ENCODE data around the gene ADD1.

ADD1 gene

DNA sequence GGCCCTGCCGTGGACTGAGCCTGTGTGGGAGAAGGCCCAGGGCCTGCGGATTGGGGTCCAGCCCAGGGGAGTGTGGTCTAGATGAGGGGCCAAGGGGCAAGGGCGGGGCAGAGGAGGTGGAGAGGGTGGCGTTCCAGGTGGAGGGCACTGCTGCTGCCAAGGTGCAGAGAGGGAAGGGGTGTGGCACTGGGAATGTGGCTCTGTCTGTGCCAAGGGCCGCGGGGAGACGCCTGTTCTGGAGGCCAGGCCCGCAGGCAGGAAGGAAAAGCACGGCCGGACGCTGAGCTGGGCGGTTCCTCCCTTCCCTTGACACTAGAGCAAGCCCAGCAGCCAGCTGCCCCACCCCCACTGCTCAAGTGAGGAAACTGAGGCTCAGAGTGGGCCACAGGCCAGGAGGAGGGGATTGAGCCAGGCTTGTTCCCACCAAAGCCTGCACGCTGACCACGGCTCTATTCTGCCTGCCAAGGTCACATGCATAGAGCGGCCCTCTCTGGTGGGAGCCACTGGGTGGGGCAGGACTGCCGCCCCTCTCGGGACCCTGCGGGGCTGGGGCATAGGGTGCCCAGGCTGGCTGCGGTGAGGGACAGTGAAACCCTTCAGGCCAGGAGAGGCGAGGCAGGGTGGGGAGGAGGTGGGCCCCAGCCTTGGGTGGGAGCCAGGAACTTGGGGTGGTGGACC lies 37.8 kb upstream of the ADD1 start:
- DNase-seq (ENCODE audit: low read depth): no peak

DNA sequence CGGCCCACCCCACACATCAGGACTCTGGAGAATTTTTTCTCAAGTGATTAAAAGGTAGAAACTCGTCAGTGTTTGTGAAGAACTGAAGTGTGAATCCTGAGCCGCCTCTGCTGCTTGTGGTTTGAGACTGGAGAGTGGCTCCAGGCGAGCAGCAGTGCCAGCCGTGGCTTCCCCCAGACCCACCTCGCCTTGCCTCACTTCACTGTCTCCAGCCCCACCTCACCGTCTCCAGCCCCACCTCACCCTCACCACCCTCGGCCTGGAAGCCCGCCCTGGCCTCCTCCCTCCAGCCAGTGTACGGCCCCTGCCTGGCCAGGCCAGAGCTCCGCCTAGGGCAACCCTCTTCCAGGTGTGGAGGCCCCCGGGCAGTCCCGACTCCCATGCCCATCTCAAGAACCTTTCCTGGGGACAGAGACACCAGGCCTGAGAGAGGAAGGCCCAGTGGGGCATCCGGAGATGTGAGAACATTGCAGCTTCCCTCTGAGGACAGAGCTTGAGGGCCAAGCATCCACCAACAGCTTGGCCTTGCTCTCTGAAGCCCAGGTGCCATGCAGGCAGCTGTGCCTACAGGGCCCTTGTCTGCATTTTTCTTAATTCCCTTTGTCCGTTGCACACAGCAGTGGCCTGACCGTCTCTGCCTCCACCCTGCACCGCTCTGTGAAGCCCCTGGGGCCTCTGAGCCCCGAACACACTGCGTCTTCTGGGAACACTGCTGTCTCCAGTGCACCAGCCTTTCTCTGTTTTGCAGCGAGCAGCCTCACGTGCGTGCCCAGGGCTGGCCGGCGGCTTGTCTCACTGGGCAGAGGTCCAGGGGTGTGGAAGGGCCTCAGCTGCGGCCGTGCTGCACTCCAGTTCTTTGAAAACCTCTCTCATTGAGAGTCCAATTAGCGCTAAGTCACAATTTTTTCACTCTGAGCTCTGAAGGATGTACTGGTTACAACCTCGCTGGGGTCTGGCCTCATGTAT lies 37.0 kb upstream of the ADD1 start:
- DNase-seq (ENCODE audit: low read depth): no peak

DNA sequence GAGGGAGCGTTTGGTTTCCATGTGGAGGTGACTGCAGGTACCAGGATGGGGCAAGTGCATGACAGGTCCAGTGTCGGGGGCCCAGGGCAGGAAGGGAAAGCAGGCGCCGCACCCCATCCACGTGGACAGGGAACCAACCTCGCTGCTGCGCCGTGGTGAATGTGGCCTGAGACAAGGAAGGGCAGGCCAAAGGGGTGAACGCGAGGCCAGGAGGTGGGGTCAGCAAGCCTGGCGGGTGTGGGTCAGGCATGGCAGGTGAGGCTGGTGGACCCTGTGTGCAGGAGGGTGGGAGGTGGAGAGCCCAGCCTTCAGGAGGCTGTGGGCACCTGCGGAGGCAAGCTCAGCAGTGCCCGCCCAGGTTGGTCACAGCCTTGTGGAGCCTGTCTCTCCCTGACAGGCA lies 36.1 kb upstream of the ADD1 start:
- no peak for DNase-seq (ENCODE audit: low read depth)

DNA sequence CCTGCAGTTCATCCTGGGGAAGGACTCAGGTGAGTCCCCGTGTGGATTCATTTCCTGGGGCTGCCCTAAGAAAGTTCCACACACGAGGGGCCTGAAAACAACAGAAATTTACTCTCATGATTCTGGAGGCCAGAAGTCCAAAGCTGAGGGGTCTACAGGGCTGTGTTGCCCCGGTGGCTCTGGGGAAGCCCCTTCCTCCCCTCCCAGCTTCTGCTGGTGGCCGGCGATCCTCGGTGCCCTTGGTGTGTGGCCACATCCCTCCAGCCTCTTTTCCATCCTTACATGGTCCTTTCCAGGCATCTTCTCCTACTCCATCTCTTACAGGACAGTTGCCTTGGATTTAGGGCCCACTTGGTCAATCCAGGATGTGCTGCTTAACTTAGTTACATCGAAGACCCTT lies 35.6 kb upstream of the ADD1 start:
- no peak for DNase-seq (ENCODE audit: low read depth)

- DNase-seq (ENCODE audit: low read depth): no peak
Observed at GRCh38 chr4:2809610-2810180, 33.9 kb upstream of the ADD1 start.

- no peak for DNase-seq (ENCODE audit: low read depth)
Observed at GRCh38 chr4:2810388-2810787, 33.3 kb upstream of the ADD1 start.

- no peak for DNase-seq (ENCODE audit: low read depth)
Observed at GRCh38 chr4:2811830-2812611, 31.6 kb upstream of the ADD1 start.

- no peak for DNase-seq (ENCODE audit: low read depth)
Observed at GRCh38 chr4:2812612-2813354, 30.9 kb upstream of the ADD1 start.

- no peak for DNase-seq (ENCODE audit: low read depth)
Observed at GRCh38 chr4:2813446-2814405, 29.9 kb upstream of the ADD1 start.

DNA sequence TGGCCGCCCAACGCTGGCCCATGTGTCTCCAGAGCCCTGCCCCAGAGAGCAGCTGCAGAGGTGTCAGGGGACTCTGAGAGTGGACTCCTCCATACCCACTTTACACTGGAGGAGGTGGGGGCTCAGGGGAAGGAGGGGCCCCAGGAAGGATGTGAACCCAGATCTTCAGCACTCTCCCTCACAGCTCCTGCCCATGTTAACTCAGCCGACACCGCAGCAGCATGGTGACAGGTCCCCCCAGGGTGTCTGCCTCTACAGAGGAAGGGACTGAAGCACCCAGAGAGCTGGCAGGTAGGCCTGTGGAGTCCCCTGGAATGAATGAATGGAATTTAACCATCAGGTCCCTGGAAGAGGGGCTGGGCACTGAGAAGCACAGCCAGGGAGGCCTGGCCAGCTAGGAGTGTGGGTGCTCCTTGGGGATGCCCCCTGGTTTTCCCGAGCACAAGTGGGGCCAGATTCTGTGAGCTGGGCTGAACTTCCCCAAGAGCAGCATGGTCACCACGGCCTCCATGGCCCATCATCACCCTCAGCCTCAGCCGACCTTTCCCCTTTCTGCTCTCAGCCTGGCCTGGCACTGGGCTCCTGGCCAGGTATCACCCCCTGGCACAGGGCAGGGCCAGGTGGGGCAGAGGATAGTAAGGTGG lies 28.9 kb upstream of the ADD1 start:
- no peak for DNase-seq (ENCODE audit: low read depth)

DNA sequence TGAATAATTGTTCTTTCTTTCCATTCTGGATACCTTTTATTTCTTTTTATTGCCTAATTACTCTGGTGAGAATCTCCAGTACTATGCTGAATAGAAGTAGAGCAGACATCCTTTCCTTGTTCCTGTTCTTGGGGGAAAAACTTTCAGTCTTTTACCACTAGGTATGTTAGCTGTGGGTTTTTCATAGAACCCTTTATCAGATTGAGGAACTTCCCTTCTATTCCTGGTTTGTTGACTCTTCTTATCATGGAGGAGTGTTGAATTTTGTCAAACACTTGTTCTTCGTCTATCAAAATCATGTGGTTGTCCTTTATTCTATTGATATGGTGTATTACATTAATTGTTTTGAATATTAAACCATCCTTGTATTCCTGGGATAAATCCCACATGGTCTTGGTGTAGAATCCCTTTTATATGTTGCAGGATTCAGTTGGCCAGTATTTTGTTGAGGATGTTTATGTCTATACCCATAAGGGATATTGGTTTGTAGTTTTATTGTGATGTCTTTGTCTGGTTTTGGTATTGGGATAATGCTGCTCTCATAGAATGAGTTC lies 27.2 kb upstream of the ADD1 start:
- no peak for DNase-seq (ENCODE audit: low read depth)

DNA sequence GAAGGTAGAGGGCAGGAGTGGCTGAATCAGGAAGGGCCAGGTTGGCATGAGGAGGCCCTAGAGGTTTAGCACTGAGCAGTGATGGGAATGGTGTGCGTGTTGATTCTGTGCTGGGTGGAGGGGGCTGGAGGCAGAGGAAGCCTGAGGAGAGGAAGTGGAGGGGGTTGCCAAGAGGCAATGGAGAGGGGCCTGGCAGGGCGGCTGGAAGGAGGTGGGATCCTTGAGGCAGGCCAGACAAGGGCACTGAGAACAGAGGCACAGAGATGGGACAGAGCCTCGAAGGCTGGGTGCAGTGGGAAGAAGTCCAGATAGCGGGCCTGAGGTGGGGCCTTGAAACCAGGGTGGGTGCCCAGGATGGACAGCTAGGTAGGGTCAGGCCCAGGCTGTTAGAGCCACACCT lies 26.5 kb upstream of the ADD1 start:
- no peak for DNase-seq (ENCODE audit: low read depth)

GRCh38 chr4:2817701-2818350 lies 25.8 kb upstream of the ADD1 start:
- DNase-seq (ENCODE audit: low read depth): no peak

DNA sequence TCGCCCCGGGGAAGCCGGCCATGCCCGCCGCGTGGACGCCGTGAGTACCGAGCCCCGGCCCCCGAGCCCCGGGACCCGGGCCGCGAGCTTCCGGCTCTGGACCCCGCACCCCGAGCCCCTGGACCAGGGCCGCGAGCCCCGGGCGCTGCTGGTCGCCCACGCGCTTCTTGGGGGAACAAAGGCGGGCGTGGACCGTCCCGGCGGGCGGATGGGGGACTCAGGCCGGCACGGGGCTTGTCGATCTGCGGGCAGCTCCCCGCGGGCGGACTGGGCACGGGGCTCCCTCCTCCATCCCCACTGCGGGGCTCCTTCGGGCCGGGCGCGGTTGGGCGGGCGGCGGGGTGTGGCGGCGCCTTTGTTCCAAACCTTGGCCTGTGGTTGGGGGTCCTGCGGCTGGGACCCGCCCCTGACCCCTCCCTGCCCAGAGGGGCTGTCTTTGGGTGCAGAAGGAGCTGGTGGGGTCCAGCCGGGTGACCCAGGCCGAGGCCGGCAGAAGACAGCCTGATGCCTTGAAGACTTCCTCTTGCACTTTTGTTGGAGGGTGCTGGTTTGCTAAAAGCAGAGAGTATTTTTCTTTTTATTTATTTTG lies 25.2 kb upstream of the ADD1 start:
- DNase-seq (ENCODE audit: low read depth): no peak

GRCh38 chr4:2819244-2820215 lies 24.1 kb upstream of the ADD1 start:
- DNase-seq (ENCODE audit: low read depth): no peak

DNA sequence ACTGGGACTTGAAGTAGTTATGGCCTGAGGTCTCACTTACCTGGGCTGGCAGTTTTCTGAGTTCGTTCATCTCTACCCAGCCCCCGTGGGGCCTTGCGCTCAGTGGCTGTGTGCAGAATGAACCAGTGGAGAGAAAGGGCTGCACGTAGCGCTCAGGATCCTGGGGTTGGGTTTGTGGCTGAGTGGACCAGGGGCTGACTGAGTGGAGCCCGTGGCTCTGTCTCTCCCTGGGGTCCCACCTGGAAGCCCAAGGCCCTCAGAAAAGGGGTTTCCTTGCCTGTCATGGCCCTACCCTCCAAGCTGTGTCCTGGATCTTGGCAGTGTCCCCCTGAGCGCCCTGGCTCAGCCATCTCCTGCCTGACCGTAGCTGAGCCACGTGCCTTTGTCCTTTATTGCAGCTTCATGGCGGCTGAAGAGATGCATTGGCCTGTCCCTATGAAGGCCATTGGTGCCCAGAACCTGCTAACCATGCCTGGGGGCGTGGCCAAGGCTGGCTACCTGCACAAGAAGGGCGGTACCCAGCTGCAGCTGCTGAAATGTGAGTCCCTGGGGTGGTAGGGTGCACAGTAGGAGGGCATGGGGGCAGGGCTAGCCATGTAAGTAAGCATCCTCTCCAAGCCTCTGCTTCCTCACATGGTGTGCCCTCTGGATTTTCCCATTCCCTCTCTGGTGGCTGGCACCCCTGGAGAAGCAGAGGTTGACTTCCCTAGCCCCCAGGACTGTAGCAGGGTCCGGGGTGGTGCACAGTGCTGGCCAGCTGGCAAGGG lies 23.2 kb upstream of the ADD1 start:
- DNase-seq (ENCODE audit: low read depth): no peak
